GM21717 (cell line): ENCODE results near the gene PHF14.

Source experiments
- ATAC-seq: cut with Tn5 transposase; IDR thresholded peaks from one replicate; pipeline ENCODE4 v1.9.1; 2021; ENCODE audit warnings: mild to moderate bottlenecking, moderate library complexity; ENCODE audit not compliant: unreplicated experiment

The PHF14 gene

DNA sequence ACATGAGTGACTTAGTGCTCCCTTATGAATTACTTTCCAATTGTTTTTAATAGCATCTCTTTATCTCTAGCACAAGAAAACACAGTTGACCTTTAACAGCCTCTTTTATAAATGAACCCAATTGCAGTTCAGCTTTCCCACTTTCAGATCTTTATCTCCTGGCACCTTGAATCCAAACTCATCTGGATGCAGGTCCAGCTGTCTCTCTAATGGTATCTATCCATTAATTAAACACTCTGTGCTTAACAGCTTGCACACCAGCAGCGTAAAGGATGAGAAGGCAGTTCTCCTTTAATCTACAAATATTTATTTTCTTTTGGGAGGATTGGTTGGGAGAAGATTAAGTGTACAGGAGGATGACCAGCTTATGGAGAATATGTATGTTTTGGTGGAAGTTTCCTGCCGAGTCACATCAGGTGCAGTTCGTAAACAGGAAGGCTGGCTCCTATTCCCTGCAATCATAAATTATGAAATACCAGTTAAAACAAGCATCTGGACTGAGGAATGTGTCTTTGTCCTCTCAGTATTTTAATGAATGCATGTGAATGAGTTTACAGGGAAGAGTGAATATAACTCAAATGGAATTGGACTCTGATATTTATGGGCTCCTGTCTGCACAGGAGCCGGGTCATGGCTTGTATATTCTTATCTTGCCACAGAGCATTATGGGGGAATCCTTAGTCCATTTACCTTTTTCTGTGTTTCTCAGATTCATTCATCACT lies 232.7 kb downstream of the PHF14 start:
- no peak for ATAC-seq

DNA sequence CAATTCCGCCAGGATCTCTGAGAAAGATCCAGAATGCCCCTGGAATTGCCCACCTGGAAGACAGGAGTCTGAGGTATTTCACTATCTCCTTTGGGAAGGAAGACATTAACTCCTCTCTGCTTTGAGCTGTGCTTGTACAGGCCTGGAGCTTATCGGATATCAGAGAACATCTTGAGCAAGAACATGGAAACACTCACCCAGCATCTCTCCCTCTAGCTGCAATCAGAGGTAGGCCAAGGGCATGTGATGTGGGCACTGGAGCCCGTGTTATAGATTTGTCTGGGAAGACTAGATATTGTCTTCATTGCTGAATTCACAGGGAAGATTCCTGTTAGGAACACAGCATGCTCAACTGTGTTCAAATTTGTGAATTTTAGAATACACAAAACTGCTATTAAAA lies 233.9 kb downstream of the PHF14 start:
- ATAC-seq = no peak

DNA sequence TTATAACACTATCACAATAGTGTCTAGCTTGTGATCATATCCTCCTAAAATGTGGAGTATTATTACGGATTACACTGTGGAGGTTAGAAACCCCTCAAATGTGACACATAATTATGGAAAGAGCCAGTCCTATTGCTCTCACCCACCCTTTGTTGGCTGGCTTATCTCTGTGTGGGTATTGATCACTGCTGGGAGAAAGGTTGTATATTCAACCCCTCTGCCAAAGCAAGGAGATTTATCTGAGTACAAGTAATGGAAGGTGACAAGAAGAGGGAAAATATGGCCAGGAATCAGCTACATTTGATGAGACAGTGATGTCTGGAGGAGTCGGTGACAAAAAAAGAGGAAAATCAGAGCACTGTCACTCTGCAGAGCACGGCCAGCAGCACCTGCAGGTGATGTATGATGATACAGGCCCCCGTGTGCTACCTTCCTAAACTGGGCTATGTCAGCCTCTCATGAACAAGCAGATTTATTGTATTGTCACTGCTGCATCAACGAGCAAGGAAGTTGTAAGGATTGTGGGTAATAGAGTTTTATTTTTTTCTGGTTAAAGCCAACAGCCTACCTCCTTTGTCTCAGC lies 235.3 kb downstream of the PHF14 start:
- no peak for ATAC-seq

DNA sequence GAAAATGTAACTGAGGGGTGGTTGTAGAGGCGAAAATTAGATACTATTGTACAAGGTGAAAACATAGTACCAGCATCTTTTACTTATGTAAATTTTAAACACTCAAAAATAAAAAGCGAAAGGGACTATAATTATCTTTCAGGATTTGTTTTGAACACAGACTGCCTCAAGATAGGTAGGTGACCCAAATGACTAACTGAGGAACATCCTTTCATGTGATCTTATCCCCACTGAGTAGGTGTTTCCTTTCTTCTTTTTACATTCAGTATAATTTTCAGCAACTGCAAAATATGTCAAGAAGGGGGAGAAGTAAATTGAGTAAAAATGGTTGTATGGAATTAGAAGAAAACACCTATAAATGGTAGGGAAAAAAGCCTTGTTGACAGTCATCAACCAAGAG lies 236.7 kb downstream of the PHF14 start:
- no peak for ATAC-seq

DNA sequence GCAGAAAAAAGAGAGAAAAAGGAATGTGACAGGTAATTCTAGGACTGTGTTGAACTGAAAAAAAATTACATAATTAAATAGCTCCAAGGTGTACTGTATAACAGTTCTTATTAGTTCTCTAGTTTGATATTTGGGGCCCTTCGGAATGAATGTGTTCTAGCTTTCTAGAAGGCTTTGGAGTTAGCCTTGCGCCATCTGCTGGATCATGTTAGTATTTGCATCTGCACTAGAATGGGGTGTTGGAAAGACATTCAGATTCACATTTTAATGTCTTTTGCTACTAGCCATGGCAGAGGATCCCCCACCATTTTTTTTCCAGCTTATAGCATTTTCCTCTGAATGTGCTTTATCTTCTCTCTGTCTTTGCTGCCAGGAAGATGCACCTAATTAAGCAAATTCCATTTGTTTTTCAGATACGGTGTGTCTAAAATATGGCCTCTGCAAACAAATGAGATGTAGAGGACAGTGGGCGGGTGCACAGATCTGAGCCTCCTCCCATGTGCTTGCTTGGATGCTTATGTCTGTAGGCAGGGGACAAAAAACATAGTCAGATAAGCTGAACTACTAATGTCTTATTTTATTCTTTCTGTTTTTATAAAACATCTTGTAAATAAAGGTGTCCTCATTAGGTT lies 238.5 kb downstream of the PHF14 start:
- peak; percentile 87 for ATAC-seq

DNA sequence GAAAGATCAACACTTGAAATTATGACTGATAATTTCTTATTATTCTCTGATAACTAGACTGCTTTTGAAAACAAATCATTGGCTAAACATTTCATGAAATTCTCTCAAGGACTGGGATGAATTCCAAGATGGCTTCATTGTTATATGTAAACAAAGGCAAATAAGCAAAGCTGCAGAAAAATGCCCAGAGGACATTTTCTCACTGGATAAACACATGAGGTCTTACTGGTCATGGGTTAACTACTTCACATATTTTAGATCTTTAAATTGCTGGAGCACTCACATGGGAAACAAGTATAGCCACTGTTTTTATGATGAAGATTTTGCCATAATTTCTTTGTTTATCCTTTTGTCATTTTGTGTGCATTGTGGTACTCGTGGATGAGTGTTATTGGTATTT lies 239.1 kb downstream of the PHF14 start:
- no peak for ATAC-seq

DNA sequence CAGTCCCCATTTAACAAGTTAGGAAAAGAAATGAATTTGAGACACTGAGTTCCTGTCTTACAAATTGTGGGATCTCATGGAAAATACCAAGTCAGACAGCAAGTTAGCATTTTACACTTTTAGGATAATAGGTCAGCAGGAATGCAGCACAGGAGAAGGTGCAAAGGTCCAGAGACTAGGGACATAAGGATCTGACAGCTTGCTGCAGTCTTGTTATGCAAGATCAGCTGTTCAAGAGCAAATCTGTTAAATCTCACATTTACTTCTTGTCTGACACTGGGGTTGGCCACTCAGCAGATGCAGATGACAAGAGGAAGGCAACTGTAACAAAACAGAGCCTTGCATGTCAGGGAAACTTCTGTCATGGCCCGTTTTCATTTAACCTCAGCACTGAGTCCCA lies 239.6 kb downstream of the PHF14 start:
- no peak for ATAC-seq

DNA sequence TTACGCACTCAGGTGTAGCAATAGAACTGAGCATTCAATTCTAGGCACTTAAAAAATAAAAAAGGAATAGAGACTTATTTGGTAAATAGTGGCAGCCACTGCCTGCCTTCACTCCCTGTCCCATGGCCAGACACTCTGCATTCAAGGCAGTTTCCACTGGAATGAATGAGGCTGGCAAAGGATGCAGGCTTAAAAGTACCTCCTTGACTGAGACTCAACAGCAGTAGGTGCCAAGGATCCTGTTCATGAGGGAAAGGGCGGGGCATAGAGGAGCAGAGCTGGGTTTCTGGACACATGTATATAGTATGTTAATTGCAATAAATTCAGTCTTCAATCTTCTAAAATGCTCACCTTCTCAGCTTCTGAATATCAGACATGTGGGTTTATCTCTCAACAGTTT lies 242.6 kb downstream of the PHF14 start:
- ATAC-seq = no peak

DNA sequence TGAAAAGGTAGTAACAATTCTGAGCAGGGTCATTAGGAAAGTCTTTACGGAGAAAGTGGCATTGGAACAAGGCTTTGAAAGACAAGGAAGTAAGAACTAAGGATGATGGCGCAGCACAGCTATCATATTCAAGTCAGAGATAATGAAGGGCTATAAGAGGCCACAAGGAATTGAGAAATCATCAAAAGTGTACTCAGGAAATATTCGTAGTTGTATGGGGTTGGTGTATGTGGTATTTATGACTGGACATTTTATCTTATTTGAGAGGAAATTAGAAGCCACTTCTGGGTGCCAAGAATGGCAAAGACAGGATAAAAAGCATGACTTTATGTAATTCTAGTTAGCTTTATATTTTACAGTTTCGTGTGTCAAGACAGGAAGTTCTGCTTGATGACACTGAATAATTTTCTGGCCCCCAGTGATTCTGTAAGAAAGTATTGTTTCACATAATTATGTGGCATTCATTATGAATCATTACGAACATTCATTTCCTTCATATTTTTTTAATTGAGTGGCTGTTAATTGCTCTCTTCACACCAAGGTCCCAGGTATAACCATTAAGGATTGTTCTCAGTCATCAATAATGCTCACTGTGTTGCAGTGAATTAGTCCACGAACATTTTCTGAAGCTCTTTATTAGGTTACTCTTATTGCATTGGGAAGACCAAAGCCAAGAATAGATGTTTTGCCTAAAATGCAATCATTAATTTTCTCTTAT lies 244.3 kb downstream of the PHF14 start:
- ATAC-seq = no peak
